DMS153 treated with DMSO at 0.1 percent for 48 hours (cell line): ENCODE results near the gene FGF22.
"Not testable (repeated sequence)": the region's sequence is repeated elsewhere in the genome, so short reads cannot be mapped to it uniquely, and the experiment has no call there.

ENCODE experiments used
- DNase-seq: peaks from one replicate; lab custom pipeline; 2025; ENCODE audit not compliant: unreplicated experiment; lab: John Stamatoyannopoulos, UW

The FGF22 gene

GRCh38 chr19:621819-622218, 17.9 kb upstream of the FGF22 start:
- no peak for DNase-seq

- no peak for DNase-seq
These were observed 17.0 kb upstream of the FGF22 start for GRCh38 chr19:622666-623065.

GRCh38 chr19:623175-623916, 16.3 kb upstream of the FGF22 start:
- no peak for DNase-seq

- no peak for DNase-seq
These were observed 15.7 kb upstream of the FGF22 start for GRCh38 chr19:623974-624373.

GRCh38 chr19:624433-625109, 15.1 kb upstream of the FGF22 start:
- no peak for DNase-seq

GRCh38 chr19:625257-625656, 14.4 kb upstream of the FGF22 start:
- no peak for DNase-seq

GRCh38 chr19:626566-626965, 13.1 kb upstream of the FGF22 start:
- not testable (repeated sequence) for DNase-seq

GRCh38 chr19:628168-628567, 11.5 kb upstream of the FGF22 start:
- no peak for DNase-seq

- DNase-seq, result not testable (repeated sequence)
These were observed 10.2 kb upstream of the FGF22 start for GRCh38 chr19:629515-629914.

GRCh38 chr19:629961-630714, 9.5 kb upstream of the FGF22 start:
- DNase-seq, result no peak

GRCh38 chr19:632579-633067, 7.1 kb upstream of the FGF22 start:
- DNase-seq, result no peak

- peak; percentile 28 for DNase-seq
These were observed 6.5 kb upstream of the FGF22 start, which contains the start of gene POLRMT for GRCh38 chr19:633068-633785. Gene POLRMT (minus strand): TSS chr19:633537. CDS start chr19:633512, 25 bp downstream.

- no peak for DNase-seq
These were observed 5.7 kb upstream of the FGF22 start for GRCh38 chr19:633786-634639.

- no peak for DNase-seq
These were observed 4.6 kb upstream of the FGF22 start for GRCh38 chr19:634975-635652.

- no peak for DNase-seq
These were observed 800 bp upstream of the FGF22 start for GRCh38 chr19:638906-639252.

GRCh38 chr19:640161-640558, 481 bp downstream of the FGF22 start:
- DNase-seq, result no peak

- DNase-seq, result no peak
These were observed 1.0 kb downstream of the FGF22 start for GRCh38 chr19:640606-641189.

GRCh38 chr19:641702-642101, 2.0 kb downstream of the FGF22 start:
- no peak for DNase-seq
